DMS53 treated with DMSO at 0.1 percent for 48 hours (cell line): ENCODE results near the gene DRGX.

ENCODE experiments used
- DNase-seq: peaks from one replicate; lab custom pipeline; 2025; ENCODE audit not compliant: unreplicated experiment; lab: John Stamatoyannopoulos, UW

Gene DRGX

DNA sequence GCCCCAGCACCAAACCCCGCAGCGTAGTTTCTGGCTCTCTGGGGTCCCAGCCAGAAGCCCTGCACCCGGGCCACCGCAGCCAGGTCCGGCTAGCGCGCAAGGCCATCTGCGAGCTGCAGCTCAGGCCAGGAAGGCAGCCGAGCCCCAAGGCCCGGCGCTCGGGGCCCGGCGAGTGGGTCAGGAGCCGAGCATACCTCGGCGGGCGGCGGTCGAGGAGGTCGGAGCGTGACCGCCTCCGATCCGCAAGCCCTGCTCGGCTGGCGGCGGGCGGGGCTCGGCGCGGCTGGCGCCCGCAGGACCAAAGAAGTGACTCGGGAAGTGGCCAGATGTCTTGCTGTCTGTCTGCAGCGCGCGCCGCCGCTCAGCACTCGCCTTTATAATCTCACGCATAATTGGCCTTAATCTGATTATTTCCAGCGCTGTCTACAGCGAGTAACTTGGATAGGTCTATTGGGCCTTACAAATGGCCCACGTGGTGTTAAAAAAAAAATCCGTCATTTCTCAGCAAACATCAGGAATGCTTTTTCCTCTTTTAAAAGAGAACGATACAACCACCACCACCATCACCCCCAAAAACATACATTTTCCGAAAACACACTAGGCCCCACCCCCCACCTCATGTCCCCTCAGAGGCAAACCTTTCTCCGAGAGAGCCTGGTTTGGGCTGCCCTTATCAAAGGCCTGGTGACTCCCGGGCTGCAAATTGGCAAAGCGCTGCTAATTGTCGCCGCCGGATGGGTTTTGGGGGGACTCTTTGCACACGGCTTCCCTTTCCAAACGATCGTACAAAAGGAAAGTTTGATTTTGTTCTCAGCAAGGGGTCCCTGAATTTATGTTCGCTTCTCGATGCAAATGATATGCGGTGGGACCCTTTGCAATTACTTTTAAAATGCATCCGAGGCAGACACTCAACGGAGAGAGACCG is at the start of gene DRGX:
Gene DRGX (minus strand): TSS at position 349 of the 925 bp plus-strand sequence. CDS start 649 bp downstream, outside the sequence.
- peak; percentile 4 for DNase-seq

DNA sequence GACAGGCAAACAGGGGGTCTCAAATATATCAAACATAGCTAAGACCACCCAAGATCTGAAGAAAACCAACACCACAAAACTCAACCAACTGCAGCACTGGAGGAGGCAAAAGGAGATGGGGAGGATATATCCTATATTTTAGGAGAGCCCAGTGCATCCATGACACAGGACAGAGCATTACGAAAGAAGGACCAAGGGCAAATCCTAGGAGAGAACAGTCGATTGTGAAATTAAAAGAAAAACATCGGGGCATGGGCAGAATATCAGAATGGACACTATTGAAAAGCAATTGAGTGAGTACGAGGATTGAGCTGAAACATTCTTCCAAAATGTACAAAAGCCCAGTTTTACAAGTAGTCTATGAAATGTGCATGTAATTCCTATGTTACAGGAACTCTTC is 48.5 kb upstream of the DRGX start:
- no peak for DNase-seq

DNA sequence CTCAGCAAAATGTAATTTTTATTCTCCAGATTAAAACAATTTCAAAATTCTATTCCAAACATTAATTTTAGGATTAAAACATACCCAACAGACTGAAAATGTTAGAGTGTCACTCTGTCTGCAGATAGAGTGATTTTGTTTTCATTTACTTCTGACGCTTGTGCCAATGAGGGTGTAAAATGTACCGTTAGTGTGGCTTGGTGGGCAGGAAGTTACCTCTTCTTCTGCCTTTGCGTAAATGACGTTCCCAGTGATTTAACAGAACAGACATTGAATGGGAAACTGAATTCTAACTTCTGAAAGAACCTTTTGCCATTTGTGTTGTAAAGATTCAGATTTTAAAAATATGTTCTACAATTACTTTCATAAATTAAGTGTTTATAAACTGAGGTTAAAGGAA is 47.0 kb upstream of the DRGX start:
- no peak for DNase-seq

DNA sequence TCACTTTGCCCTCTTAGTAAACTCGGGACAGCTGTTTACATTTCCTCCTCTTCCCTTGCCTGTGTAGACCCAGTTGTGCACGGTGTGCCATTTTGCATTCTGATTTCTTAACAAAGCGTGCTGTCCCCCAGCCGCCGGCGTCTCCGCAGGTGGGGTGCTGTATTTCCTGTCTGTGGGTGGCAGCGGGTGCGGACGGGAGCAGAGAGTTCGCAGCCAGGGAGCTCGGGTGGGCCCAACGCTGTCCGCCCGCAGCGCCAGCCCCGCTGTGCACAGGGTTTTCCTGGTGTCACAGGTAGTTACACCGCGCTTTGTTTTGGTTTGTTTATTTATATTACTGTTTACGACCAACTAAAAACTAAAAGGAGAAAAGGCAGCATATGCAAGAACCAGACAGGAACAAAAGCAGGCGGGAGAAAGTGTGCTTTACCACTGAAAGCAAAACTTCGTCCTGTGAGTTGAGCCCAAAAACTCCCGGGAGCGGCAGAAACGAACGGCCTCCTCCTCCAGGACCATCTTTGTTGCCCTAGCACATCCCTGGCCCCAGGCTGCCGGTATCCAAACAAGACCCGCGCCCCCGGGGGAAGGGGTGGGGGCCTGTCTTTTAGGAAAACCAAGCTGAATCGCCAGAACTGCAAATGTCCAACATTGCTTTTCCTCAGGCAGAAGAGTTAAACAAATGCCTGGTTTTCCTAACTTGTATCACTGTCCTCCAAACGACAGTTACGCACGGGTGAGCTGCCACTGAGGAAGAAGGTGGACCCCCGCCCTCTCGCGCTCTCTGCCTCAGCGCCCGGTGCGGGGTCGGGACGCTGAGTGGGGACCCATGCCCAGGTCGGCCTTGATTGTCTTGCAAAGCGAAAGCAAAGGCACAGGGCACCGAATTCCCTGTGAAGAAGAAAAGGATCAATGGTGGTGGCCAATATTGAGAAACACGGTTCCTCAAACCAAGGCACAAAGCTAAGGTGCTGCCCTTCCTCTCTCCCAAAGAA is 45.9 kb upstream of the DRGX start:
- DNase-seq, result no peak

DNA sequence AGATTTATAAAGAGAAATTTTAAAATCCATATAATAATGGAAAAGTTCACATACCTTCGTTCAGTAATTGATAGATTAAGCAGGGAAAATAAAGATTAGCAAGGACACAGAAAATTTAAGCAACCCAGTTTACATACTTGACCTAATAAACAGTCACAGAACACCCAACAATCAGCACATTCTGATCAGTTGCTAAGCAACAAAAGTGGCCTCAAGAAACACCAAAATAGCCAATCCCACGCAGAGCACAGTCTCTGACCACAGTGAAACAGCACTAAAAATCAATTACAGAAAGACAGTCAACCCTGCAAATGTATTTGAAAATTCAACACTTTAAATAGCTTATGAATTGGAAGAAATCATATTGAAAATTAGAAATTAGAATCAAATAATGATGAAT is 39.3 kb upstream of the DRGX start:
- DNase-seq, result no peak

DNA sequence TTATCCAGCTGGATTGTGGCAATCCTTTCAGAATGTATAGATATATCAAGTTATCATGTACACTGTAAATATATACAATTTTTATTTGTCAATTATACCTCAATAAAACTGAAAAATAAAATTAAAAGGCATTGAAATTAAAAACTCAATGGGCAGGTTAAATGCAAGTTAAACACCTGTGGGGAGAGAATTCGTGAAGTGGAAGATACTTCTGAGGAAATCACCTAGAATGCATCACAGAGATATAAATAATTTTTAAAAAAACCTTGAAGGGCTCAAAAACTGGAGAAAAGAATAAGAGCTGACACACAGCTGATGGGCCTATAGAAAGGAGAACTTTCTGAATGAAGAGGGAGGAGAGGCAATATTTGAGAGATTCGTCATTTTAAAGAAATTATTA is 37.2 kb upstream of the DRGX start:
- DNase-seq, result no peak

DNA sequence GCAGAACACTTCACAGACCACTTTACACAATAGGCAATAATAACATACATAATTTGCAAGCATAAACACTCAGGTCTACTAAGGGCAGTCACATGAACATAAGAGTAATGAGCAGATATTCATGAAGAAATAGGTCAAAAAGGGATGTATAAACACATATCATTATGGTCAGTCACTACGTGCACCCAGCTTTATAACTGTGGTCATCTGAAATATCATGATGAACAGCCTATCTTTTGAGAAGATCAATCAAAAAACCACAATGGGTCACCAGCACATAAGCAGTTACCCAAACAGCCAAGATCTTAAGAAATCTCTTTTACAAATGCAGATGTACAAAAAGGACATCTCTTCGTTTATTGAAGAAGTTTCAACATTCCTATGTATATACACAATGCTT is 35.5 kb upstream of the DRGX start:
- no peak for DNase-seq

DNA sequence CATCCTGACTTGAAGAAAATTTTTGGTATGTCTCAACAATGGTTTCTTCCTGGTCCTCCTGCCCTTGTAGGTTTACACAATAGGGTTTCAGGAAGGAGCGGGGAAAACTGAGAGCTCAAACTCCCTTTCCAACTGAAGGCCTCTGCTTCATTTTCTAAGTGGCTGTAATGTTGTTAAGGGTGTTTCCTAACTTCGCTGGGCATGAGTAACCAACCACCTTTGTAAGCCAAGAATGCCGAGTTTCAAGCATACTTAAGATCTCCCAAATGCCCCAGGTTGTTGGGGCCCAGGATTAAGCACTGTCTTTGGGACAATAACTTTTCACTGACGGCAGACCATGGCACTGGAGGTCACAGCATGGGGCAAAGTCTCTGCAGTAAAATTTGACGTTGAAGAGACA is 33.6 kb upstream of the DRGX start:
- no peak for DNase-seq

DNA sequence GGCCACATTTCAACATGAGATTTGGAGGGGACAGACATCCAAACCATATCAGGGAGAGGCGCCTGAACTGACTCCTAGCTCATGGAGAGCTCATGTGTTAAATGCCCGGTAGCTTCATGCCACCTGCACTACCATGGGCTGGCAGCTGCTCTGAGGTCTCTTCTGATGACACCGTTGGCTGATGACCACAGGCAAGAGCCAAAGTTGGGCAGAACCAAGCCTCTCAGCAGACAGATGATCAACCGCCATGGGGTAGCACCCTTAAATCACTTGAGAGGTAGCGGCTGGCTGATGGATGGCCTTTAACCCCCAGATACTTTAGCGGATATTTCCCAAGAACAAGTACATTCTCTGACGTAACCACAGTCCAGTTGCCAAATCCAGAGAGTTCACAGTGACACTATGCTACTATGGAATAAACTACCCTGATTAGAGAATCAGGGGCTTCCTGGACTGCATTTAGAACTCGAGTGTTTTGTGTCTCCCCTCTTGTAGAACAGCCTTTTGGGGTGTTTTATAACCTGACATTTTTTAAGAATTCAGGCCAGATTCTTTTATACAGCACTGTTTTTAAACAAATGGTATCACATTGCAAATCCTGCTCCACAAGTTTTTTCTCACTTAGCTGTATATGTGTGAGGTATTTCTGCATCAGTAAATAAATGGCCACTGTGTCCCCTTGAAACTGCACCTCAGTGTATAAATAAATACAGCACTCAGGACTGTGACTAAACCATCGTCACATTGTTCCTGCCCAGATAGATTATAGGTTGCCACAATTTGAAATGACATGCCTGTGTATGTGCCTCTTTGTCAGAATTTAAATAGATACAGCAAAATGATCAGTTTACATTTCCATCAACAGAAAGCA is 30.8 kb upstream of the DRGX start:
- DNase-seq, result no peak

DNA sequence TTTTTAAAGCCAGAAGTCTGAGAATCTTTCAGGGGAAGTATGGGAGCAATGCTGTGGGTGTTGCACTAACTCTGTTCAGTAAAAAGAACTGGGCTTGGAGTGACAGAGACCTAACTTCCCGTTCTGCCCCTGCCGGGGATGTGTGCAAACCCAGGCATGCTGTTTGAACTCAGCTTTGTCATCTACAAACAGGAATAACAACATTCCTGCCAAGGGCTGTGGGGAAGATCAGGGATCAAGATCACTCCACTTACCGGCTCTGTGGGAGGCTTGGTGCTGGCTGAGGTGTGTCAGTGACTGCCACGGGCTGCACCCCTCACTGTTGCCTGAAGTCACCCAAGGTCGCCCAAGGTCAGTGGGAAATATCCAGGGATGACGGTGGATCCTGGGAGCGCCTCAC is 23.1 kb upstream of the DRGX start:
- DNase-seq, result peak; percentile 78

DNA sequence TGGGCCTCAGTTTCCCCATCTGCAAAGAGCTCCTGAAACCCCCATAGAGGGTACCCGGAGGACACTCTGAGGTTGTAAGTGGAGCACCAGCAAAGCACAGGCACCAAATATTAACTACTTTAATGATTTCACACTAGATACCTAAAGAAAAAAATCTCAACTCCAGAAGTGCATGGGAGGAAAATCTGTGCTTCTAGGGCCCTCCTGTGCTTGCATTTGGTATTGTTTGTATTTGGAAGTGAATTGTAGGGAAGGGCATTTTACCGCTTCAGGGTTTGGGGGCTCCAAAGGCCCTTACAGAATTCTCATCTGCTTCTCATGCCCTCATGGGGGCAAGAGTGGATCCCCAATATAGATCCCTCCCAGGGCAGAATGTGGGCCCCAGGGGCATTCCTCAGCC is 22.4 kb upstream of the DRGX start:
- DNase-seq, result no peak

DNA sequence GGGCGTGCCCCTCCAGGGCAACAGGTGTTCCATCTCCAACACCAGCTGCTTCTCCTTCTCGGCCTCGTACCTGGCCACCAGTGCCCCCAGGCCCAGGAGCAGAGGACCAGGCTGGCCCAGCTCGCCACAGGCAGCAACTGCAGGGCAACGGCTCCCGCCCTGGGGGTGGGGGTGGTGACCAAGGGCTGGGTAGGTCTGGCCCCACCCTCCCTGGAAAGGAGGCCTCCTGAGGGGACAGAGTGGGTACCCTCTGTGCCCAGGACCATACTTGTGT is 22.1 kb upstream of the DRGX start:
- no peak for DNase-seq

DNA sequence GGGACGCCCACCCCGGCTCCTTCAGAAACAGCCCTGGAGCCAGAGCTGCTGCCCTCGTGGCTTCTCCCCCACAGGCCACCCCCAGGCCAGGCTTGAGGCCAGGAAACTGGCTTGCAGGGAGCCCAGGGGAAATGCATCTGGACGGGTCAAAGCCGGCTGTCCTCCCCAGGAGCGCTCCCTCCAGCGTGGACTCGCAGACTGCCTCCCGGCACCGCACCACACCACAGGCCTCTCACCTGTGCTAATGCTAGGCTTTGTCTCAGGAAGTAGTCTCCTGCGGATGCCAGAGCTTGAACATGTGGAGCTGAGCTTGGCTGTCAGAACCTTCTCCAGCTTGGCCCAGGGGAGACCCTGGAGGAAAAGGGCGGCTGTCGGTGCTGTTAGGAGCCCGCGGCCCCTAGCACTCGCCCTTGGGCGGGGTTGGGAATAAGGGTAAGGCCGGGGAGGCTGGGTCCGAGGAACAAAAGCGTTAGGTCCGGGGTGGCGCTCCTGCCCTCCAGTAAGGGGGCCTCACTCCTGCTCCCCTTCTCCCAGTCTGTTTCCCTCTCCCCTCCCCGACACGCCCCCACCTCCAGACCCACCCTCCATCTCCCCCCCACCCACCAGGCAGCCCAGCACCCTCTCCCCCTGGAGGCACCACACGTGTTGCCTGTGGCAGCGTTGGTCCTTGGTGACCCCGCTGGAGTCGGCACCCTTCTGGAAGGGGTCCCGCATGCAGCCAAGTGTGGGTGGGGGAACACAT is 21.6 kb upstream of the DRGX start:
- DNase-seq, result no peak

DNA sequence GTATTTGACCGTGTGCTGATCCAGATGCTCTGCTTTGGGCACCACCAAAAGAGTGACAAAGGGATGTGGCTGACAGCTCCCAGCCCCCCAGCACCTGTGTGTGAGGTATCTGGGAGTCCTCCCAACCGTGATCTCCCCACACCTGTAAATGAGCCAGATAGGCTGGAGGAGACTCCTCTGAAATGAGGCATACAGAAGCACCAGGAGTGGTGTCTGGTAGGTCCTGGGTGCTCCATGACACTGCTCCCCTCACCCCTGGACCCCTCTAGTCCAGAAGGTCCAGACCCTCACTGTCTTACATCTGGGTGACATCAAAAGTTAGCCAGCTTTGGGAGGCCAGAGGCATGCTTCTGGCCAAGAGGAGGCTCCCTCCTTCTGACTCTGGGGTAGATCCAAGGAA is 20.0 kb upstream of the DRGX start:
- DNase-seq, result no peak

DNA sequence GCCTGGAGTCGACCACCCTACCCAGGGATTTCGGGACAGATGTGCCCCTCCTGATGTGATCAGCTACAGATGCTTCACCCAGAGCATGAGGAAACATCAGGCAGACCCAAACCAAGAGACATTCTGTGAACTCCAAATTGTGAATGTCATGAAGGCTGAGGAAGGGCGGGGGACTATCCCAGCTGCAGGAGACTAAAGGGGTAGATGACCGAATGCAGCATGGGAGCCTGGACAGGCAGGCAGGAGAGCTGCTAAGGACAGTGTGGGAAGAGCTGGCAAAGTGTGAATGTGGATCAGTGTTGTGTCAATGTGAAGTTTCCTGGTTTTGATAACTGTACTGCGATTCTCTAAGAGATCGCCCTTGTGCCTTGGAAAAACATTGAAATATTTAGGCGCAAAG is 19.2 kb upstream of the DRGX start:
- DNase-seq, result no peak

DNA sequence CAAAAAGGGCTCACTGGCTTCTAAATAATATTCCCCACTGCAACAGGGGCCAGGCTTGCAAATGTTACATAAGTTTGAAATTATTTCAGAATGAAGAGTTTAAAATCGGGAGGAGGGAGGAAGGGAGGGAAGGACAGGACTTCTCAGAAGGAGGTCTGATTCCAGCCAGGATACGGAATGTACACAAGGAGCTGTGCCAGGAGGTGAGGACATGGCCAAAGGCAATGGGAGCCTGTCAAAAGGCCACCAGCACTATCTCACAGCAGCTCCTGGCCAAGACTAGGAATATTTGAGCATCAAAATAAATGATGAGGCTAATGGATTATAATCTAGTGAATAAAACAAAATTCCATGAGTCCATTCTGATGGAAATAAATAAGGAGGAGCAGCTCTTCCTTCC is 18.6 kb upstream of the DRGX start:
- DNase-seq, result no peak

DNA sequence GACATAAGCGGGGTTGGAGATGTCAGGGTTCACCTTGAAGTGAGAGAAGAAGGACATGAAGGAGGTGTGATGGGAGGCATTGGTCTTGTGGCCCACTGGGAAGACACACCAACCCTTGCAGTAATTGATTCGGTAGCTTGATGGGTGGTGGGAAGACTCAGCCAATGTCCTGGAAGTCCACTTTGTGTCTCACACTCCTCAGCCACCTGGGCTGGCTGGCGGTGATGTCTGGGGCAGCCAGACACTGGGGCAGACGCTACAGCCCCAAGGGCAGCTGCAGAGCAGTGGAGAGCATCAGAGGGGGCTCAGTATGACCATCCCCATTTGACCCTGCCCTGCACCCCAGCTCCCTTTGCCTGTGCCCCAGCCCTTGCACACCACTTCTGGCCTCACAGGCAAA is 16.7 kb upstream of the DRGX start:
- DNase-seq, result no peak

DNA sequence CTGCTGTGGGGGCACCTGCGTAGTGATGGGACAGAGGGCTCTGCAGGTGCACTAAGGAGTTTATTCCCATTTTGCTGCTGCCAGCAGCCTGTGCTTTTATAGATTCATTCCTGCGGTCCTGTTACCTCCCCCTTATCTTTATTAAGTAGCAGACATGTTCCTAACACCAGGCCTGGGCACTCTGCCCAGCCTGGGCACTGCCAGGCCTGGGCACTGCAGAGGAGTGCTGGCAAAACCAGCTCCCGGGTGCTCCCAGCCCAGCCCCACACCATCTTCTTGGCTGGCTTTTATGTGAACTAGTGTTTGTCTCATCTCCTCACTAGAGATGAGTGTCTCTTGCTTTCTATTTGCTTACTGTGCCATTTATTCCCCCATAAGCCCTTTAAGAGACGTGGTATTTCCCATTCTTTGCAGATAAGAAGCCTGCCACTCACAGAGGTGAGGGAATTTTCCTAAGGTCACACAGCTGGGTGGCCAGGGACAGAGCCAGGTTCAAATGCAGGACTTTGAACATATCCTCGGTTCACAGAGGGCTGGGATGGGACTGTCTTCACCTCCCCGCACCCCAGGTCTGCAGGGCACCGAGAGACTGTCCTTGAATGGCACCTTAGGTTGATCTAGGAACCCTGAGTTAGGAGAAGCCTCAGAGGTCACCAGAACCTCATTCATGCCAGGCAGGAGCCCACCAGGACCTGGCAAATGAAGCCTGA is 14.6 kb upstream of the DRGX start:
- DNase-seq, result no peak

DNA sequence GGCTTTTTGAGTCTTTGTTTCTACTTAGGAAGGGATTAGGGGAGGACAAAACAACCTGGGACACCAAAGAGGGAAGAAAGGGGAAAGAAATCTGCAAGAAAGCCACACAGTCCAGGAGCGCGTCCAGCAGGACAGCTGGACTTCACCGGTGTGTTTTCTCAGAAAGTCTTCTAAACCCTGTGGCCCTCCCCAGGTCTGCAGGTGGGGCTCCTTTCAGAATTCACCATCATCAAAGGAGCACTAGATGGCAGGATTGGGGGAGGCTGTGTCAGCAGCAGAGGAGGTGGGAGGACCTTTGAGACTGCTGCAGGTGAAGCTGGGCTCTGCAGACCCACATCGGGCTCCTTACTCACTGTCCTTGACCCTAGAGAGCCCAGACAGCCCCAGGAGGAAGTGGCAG is 13.9 kb upstream of the DRGX start:
- DNase-seq, result no peak
